Measurements from ENCODE around the gene PHC2.

DNA sequence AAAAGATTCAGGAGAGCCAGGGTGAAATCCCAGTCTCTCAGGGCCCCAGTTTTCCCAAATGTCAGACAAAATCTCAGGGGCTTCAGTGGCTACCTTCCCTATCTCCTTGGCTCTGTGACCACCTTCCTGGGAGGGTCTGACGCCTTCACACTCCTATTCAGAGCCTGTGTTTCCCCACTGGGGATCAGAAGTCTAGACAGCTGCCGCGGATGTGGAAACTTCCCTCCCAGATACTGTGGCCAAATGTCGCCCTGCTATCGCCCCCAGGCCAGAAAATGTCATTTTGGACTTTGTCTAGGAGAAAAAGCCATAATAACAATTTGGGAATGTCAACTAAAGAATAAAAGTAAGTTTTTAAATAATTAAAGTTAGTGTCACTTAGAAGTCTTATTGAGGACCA is 125.9 kb downstream of the PHC2 start:
- TF ChIP-seq POLR2AphosphoS2 (IDR thresholded peaks at IDR 0.05; ENCODE audit: low read depth, low read length) (no peak), ARNT (IDR thresholded peaks at IDR 0.05) (no peak), EZH2 (conservative IDR thresholded peaks at IDR 0.05; ENCODE audit: low read depth, low read length) (no peak), NFE2L1 (CRISPR knock-in tag; IDR thresholded peaks at IDR 0.05; ENCODE audit: borderline replicate concordance) (no peak), POLR2A (IDR thresholded peaks at IDR 0.05; ENCODE audit: insufficient read depth in 1 of 2, low read depth in 2 of 2, low read length in 2 of 2) (no peak), NFRKB (IDR thresholded peaks at IDR 0.05) (no peak), ZNF792 (CRISPR knock-in tag; IDR thresholded peaks at IDR 0.05) (no peak), MZF1 (CRISPR knock-in tag; IDR thresholded peaks at IDR 0.05; ENCODE audit: borderline replicate concordance) (no peak), POLR2AphosphoS5 (IDR thresholded peaks at IDR 0.05; ENCODE audit: low read depth, low read length) (no peak), KAT8 (CRISPR knock-in tag; IDR thresholded peaks at IDR 0.05) (no peak), CCAR2 (optimal IDR thresholded peaks at IDR 0.05; ENCODE audit: low read depth, low read length) (no peak)
- TF ChIP-seq, protein P1, sequence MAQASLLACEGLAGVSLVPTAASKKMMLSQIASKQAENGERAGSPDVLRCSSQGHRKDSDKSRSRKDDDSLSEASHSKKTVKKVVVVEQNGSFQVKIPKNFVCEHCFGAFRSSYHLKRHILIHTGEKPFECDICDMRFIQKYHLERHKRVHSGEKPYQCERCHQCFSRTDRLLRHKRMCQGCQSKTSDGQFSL (CRISPR knock-in tag; IDR thresholded peaks at IDR 0.05): no peak
- TF ChIP-seq, protein P2, sequence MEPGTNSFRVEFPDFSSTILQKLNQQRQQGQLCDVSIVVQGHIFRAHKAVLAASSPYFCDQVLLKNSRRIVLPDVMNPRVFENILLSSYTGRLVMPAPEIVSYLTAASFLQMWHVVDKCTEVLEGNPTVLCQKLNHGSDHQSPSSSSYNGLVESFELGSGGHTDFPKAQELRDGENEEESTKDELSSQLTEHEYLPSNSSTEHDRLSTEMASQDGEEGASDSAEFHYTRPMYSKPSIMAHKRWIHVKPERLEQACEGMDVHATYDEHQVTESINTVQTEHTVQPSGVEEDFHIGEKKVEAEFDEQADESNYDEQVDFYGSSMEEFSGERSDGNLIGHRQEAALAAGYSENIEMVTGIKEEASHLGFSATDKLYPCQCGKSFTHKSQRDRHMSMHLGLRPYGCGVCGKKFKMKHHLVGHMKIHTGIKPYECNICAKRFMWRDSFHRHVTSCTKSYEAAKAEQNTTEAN (CRISPR knock-in tag; conservative IDR thresholded peaks at IDR 0.05): no peak

Measured in HepG2 (cell line).